Activated naive CD4-positive, alpha-beta T cell treated with anti-CD3 and anti-CD28 coated beads for 36 hours (primary cell): Measurements from ENCODE around the gene ELFN1. TPM values are rescaled to one million over a fixed set of nuclear protein-coding genes. Genes with fewer than 3 reads are reported as not detected.

Source experiments
- total RNA-seq, 2 experiments: library from RNA; stranded (reverse); gene quantifications; one replicate each; pipeline ENCODE4 v1.2.3, GENCODE V29; 2021

The ELFN1 gene
- total RNA-seq, 2 experiments from 2014 or later, result not detected

Other genes with a start within 250 kb of the ELFN1 start
- gene MICALL2, start 210.8 kb upstream of the ELFN1 start, total RNA-seq, result 1 to 10 TPM; 3.7 to 4.2 TPM
- gene INTS1, start 165.9 kb upstream of the ELFN1 start, total RNA-seq, result 100 to 1,000 TPM in 1 of 2 experiments, 10 to 100 TPM in 1; 97.6 to 103 TPM
- 10 to 100 TPM; 33.0 to 34.6 TPM for gene MAFK, start 139.6 kb upstream of the ELFN1 start, total RNA-seq
- under 1 TPM in 1 of 2 experiments, not detected in 1; 0.36 TPM for gene TMEM184A, start 114.1 kb upstream of the ELFN1 start, total RNA-seq
- gene PSMG3, start 100.2 kb upstream of the ELFN1 start, total RNA-seq, result 10 to 100 TPM; 29.8 to 33.9 TPM